Dendritic cell treated with granulocyte-macrophage colony-stimulating factor and Interleukin-4, amounts not matched to agents 40 ng/mL and 50 ng/mL, for 4 days (primary cell): ENCODE data around the gene ERRFI1.

Experiments
- H3K27ac Mint-ChIP-seq: one replicate; pipeline ENCODE4 v1.8.0; 2022; ENCODE audit warnings: mild to moderate bottlenecking, mixed read lengths
- H3K27me3 Mint-ChIP-seq: one replicate; pipeline ENCODE4 v1.8.0; 2022; ENCODE audit warnings: mild to moderate bottlenecking, mixed read lengths
- H3K36me3 Mint-ChIP-seq: one replicate; pipeline ENCODE4 v1.8.0; 2022; ENCODE audit warnings: low read depth, mixed read lengths
- H3K4me1 Mint-ChIP-seq: one replicate; pipeline ENCODE4 v1.8.0; 2022; ENCODE audit warnings: low read depth, mixed read lengths
- H3K4me3 Mint-ChIP-seq: one replicate; pipeline ENCODE4 v1.8.0; 2022; ENCODE audit warnings: mild to moderate bottlenecking, moderate library complexity, mixed read lengths
- H3K9me3 Mint-ChIP-seq: one replicate; pipeline ENCODE4 v1.8.0; 2022; ENCODE audit warnings: mixed read lengths
- intact Hi-C: fragments of 100-400 bp; cut with micrococcal nuclease; formaldehyde crosslinking; loops from one replicate; pipeline ENCODE4 v1.15.0; 2022

Gene ERRFI1

GRCh38 chr1:8019229-8019620, 6.9 kb downstream of the ERRFI1 start:
- H3K36me3 Mint-ChIP-seq = no peaks in the 10 kb centered on the region
- no peaks in the 10 kb centered on the region for H3K9me3 Mint-ChIP-seq
- peaks cover 4% of the 10 kb centered on the region for H3K4me1 Mint-ChIP-seq
- peaks cover 46% of the 10 kb centered on the region for H3K27me3 Mint-ChIP-seq
- intact Hi-C loops = no loop called here
- H3K4me3 Mint-ChIP-seq = no peak overlapping the region
- no peak overlapping the region for H3K27ac Mint-ChIP-seq

GRCh38 chr1:8018492-8019228, 7.4 kb downstream of the ERRFI1 start:
- Mint-ChIP-seq H3K9me3 (no peaks in the 10 kb centered on the region), H3K4me1 (peaks cover 4% of the 10 kb centered on the region), H3K27me3 (peaks cover 42% of the 10 kb centered on the region), H3K27ac (no peak overlapping the region), H3K36me3 (no peaks in the 10 kb centered on the region), H3K4me3 (no peak overlapping the region)
- intact Hi-C loops = no loop called here

GRCh38 chr1:8017495-8018197, 8.5 kb downstream of the ERRFI1 start:
- H3K27ac Mint-ChIP-seq = no peak overlapping the region
- H3K36me3 Mint-ChIP-seq = no peaks in the 10 kb centered on the region
- peaks cover 4% of the 10 kb centered on the region for H3K4me1 Mint-ChIP-seq
- H3K4me3 Mint-ChIP-seq = no peak overlapping the region
- intact Hi-C loops = no loop called here
- H3K27me3 Mint-ChIP-seq = peaks cover 34% of the 10 kb centered on the region
- H3K9me3 Mint-ChIP-seq = no peaks in the 10 kb centered on the region

- Mint-ChIP-seq H3K27ac (no peak overlapping the region), H3K27me3 (peaks cover 26% of the 10 kb centered on the region), H3K36me3 (no peaks in the 10 kb centered on the region), H3K4me1 (peaks cover 4% of the 10 kb centered on the region), H3K4me3 (no peak overlapping the region), H3K9me3 (no peaks in the 10 kb centered on the region)
- intact Hi-C loops = no loop called here
Measured at GRCh38 chr1:8016895-8017241, 9.2 kb downstream of the ERRFI1 start.

GRCh38 chr1:8016210-8016894, 9.8 kb downstream of the ERRFI1 start:
- peaks cover 23% of the 10 kb centered on the region for H3K27me3 Mint-ChIP-seq
- no peaks in the 10 kb centered on the region for H3K9me3 Mint-ChIP-seq
- no peak overlapping the region for H3K4me3 Mint-ChIP-seq
- H3K4me1 Mint-ChIP-seq = peaks cover 4% of the 10 kb centered on the region
- intact Hi-C loops = no loop called here
- no peaks in the 10 kb centered on the region for H3K36me3 Mint-ChIP-seq
- H3K27ac Mint-ChIP-seq = no peak overlapping the region

GRCh38 chr1:8015809-8016165, 10.3 kb downstream of the ERRFI1 start:
- Mint-ChIP-seq H3K27me3 (peaks cover 23% of the 10 kb centered on the region), H3K4me1 (peaks cover 4% of the 10 kb centered on the region), H3K27ac (no peak overlapping the region), H3K4me3 (no peak overlapping the region), H3K36me3 (no peaks in the 10 kb centered on the region), H3K9me3 (no peaks in the 10 kb centered on the region)
- intact Hi-C loops = loop anchor here (1.0 kb wide), 1 partner anchor 334 kb away; no protein-coding TSS in a partner anchor

- peaks cover 23% of the 10 kb centered on the region for H3K27me3 Mint-ChIP-seq
- intact Hi-C loops = loop anchor here (1.0 kb wide), 1 partner anchor 334 kb away; no protein-coding TSS in a partner anchor
- no peaks in the 10 kb centered on the region for H3K36me3 Mint-ChIP-seq
- no peak overlapping the region for H3K4me3 Mint-ChIP-seq
- H3K4me1 Mint-ChIP-seq = peaks cover 3% of the 10 kb centered on the region
- no peak overlapping the region for H3K27ac Mint-ChIP-seq
- no peaks in the 10 kb centered on the region for H3K9me3 Mint-ChIP-seq
Measured at GRCh38 chr1:8015036-8015808, 10.9 kb downstream of the ERRFI1 start.

GRCh38 chr1:8014381-8014988, 11.6 kb downstream of the ERRFI1 start:
- intact Hi-C loops = no loop called here
- H3K4me3 Mint-ChIP-seq = no peak overlapping the region
- H3K27ac Mint-ChIP-seq = peak overlapping the region; percentile 16
- no peaks in the 10 kb centered on the region for H3K36me3 Mint-ChIP-seq
- no peaks in the 10 kb centered on the region for H3K9me3 Mint-ChIP-seq
- H3K4me1 Mint-ChIP-seq = peaks cover 3% of the 10 kb centered on the region
- peaks cover 23% of the 10 kb centered on the region for H3K27me3 Mint-ChIP-seq

- H3K9me3 Mint-ChIP-seq = no peaks in the 10 kb centered on the region
- no peak overlapping the region for H3K4me3 Mint-ChIP-seq
- peak overlapping the region; percentile 16 for H3K27ac Mint-ChIP-seq
- H3K4me1 Mint-ChIP-seq = peaks cover 4% of the 10 kb centered on the region
- peaks cover 17% of the 10 kb centered on the region for H3K27me3 Mint-ChIP-seq
- intact Hi-C loops = no loop called here
- no peaks in the 10 kb centered on the region for H3K36me3 Mint-ChIP-seq
Measured at GRCh38 chr1:8013800-8014199, 12.3 kb downstream of the ERRFI1 start.

- Mint-ChIP-seq H3K9me3 (no peaks in the 10 kb centered on the region), H3K27me3 (peaks cover 16% of the 10 kb centered on the region), H3K27ac (no peak overlapping the region), H3K4me3 (no peak overlapping the region), H3K4me1 (peaks cover 4% of the 10 kb centered on the region), H3K36me3 (no peaks in the 10 kb centered on the region)
- intact Hi-C loops = no loop called here
Measured at GRCh38 chr1:8013399-8013798, 12.7 kb downstream of the ERRFI1 start.

GRCh38 chr1:8012955-8013354, 13.2 kb downstream of the ERRFI1 start:
- H3K9me3 Mint-ChIP-seq = no peaks in the 10 kb centered on the region
- peaks cover 4% of the 10 kb centered on the region for H3K4me1 Mint-ChIP-seq
- no peaks in the 10 kb centered on the region for H3K36me3 Mint-ChIP-seq
- H3K27ac Mint-ChIP-seq = no peak overlapping the region
- intact Hi-C loops = no loop called here
- H3K27me3 Mint-ChIP-seq = peaks cover 15% of the 10 kb centered on the region
- no peak overlapping the region for H3K4me3 Mint-ChIP-seq

- Mint-ChIP-seq H3K9me3 (no peaks in the 10 kb centered on the region), H3K4me3 (no peak overlapping the region), H3K36me3 (no peaks in the 10 kb centered on the region), H3K27me3 (peaks cover 11% of the 10 kb centered on the region), H3K4me1 (peaks cover 4% of the 10 kb centered on the region), H3K27ac (no peak overlapping the region)
- intact Hi-C loops = no loop called here
Measured at GRCh38 chr1:8011923-8012858, 13.9 kb downstream of the ERRFI1 start.

- Mint-ChIP-seq H3K4me1 (peaks cover 4% of the 10 kb centered on the region), H3K4me3 (no peak overlapping the region), H3K36me3 (no peaks in the 10 kb centered on the region), H3K27me3 (peaks cover 3% of the 10 kb centered on the region), H3K27ac (no peak overlapping the region), H3K9me3 (no peaks in the 10 kb centered on the region)
- intact Hi-C loops = no loop called here
Measured at GRCh38 chr1:8011016-8011415, 15.1 kb downstream of the ERRFI1 start.
